IMR-90 (cell line): Measurements from ENCODE around the gene MLST8. TPM values are rescaled to one million over a fixed set of nuclear protein-coding genes. Genes with fewer than 3 reads are reported as not detected.

ENCODE experiments used
- ATAC-seq: fragments of 200-7000 bp; cut with Tn5 transposase; 2 replicates; pipeline ENCODE4 v1.9.1; 2020; ENCODE audit warnings: low read depth, mild to moderate bottlenecking, moderate library complexity
- BruUV-seq: library from RNA; stranded (reverse); fragments of 400-500 nt; replicated peaks from 2 replicates; lab custom pipeline; 2021; lab: Mats Ljungman, UMichigan
- CTCF ChIA-PET: fragments of 300-600 bp; formaldehyde crosslinking; extraction: SDS; loops from one replicate; lab custom pipeline; 2021; ENCODE audit warnings: antibody characterized with exemption; lab: Yijun Ruan, JAX
- POLR2A ChIA-PET: fragments of 300-600 bp; sonication (Branson Sonifier 250); formaldehyde crosslinking; loops from one replicate; lab custom pipeline; 2022; ENCODE audit warnings: antibody characterized with exemption; ENCODE audit not compliant: unreplicated experiment; lab: Charles Lee
- DNase-seq: peaks from one replicate; pipeline ENCODE4 v3.0.0; 2013
- H2AFZ ChIP-seq: replicated peaks from 2 replicates; pipeline ENCODE3; 2013; ENCODE audit warnings: low read length, mild to moderate bottlenecking; ENCODE audit not compliant: poor library complexity
- H2AK5ac ChIP-seq: 2 replicates; pipeline ENCODE4 v1.6.1; 2013; ENCODE audit warnings: low read depth, low read length, inconsistent platforms
- H2AK9ac ChIP-seq: replicated peaks from 2 replicates; pipeline ENCODE3; 2013; ENCODE audit warnings: mild to moderate bottlenecking, low read depth, low read length, moderate library complexity; ENCODE audit not compliant: poor library complexity
- H2BK120ac ChIP-seq: 2 replicates; pipeline ENCODE4 v1.6.1; 2013; ENCODE audit warnings: low read depth, low read length, inconsistent platforms
- H2BK15ac ChIP-seq: 3 replicates; pipeline ENCODE4 v1.6.1; 2013; ENCODE audit warnings: low read depth, low read length, inconsistent platforms
- H2BK20ac ChIP-seq: 2 replicates; pipeline ENCODE4 v1.6.1; 2013; ENCODE audit warnings: low read depth, mild to moderate bottlenecking, inconsistent platforms, low read length, moderate library complexity
- H2BK5ac ChIP-seq: 2 replicates; pipeline ENCODE4 v1.6.1; 2013; ENCODE audit warnings: mild to moderate bottlenecking, low read depth, low read length, inconsistent platforms; ENCODE audit not compliant: poor library complexity, severe bottlenecking
- H3K14ac ChIP-seq: replicated peaks from 2 replicates; pipeline ENCODE4 v1.6.1; 2013; ENCODE audit warnings: low read depth, low read length, inconsistent platforms
- H3K18ac ChIP-seq: 2 replicates; pipeline ENCODE4 v1.6.1; 2013; ENCODE audit warnings: low read depth, low read length, control low read depth
- H3K23ac ChIP-seq: 2 replicates; pipeline ENCODE4 v1.6.1; 2013; ENCODE audit warnings: low read depth, low read length, inconsistent platforms
- H3K27ac ChIP-seq: 2 replicates; pipeline ENCODE4 v1.5.1; 2013; ENCODE audit warnings: mild to moderate bottlenecking, control low read depth, low read length; ENCODE audit not compliant: insufficient read depth
- H3K27me3 ChIP-seq: 2 replicates; pipeline ENCODE4 v1.6.1; 2013; ENCODE audit warnings: low read length; ENCODE audit not compliant: control insufficient read depth, insufficient read depth
- H3K36me3 ChIP-seq: 2 replicates; pipeline ENCODE4 v1.6.1; 2013; ENCODE audit warnings: low read length, mixed read lengths; ENCODE audit not compliant: control insufficient read depth, insufficient read depth
- H3K4ac ChIP-seq: 2 replicates; pipeline ENCODE4 v1.6.1; 2013; ENCODE audit warnings: low read depth, low read length, inconsistent platforms
- H3K4me1 ChIP-seq: 2 replicates; pipeline ENCODE4 v1.6.1; 2013; ENCODE audit warnings: low read length, mixed read lengths; ENCODE audit not compliant: control insufficient read depth, insufficient read depth
- H3K4me2 ChIP-seq: 2 replicates; pipeline ENCODE4 v1.6.1; 2013; ENCODE audit warnings: low read depth, mild to moderate bottlenecking, control low read depth, low read length, moderate library complexity
- H3K4me3 ChIP-seq: 2 replicates; pipeline ENCODE4 v1.5.1; 2013; ENCODE audit warnings: low read depth, mild to moderate bottlenecking, control low read depth, low read length, moderate library complexity; ENCODE audit not compliant: insufficient read depth
- H3K56ac ChIP-seq: 2 replicates; pipeline ENCODE4 v1.6.1; 2013; ENCODE audit warnings: low read length, inconsistent platforms; ENCODE audit not compliant: insufficient read depth; ENCODE audit errors: extremely low read depth
- H3K79me1 ChIP-seq, 2 experiments: 2 replicates each; pipeline ENCODE4 v1.6.1; 2013; ENCODE audit warnings: low read length in 2 of 2, inconsistent platforms in 1 of 2, low read depth in 1 of 2
- H3K9ac ChIP-seq: 2 replicates; pipeline ENCODE4 v1.6.1; 2013; ENCODE audit warnings: low read depth, low read length, control low read depth
- H3K9me1 ChIP-seq: 2 replicates; pipeline ENCODE4 v1.6.1; 2013; ENCODE audit warnings: low read length, inconsistent platforms; ENCODE audit not compliant: insufficient read depth
- H3K9me3 ChIP-seq: 2 replicates; pipeline ENCODE4 v1.6.1; 2013; ENCODE audit warnings: low read length; ENCODE audit not compliant: control insufficient read depth, insufficient read depth
- H4K20me1 ChIP-seq: 2 replicates; pipeline ENCODE4 v1.6.1; 2013; ENCODE audit warnings: low read length, inconsistent platforms; ENCODE audit not compliant: insufficient read depth
- H4K5ac ChIP-seq: 2 replicates; pipeline ENCODE4 v1.6.1; 2013; ENCODE audit warnings: mild to moderate bottlenecking, low read depth, low read length, control low read depth
- H4K8ac ChIP-seq, 2 experiments: 2 replicates each; pipeline ENCODE4 v1.6.1; 2013; ENCODE audit warnings: low read depth in 2 of 2, low read length in 2 of 2, control low read depth in 1 of 2, inconsistent platforms in 1 of 2
- H4K91ac ChIP-seq: 2 replicates; pipeline ENCODE4 v1.6.1; 2013; ENCODE audit warnings: low read depth, low read length, inconsistent platforms; ENCODE audit not compliant: insufficient read depth
- CEBPB ChIP-seq: IDR thresholded peaks from 2 replicates; pipeline ENCODE4 v1.6.1; 2012; ENCODE audit warnings: low read depth, low read length, improper control_type of control experiment
- CHD1 ChIP-seq: IDR thresholded peaks from 2 replicates; pipeline ENCODE4 v1.6.1; 2012; ENCODE audit warnings: low read depth, low read length, improper control_type of control experiment
- CTCF ChIP-seq: conservative IDR thresholded peaks from 2 replicates; pipeline ENCODE4 v1.5.1; 2012; ENCODE audit warnings: mild to moderate bottlenecking, low read depth, low read length, improper control_type of control experiment
- FOS ChIP-seq: fragments of 150-350 bp; IDR thresholded peaks from 2 replicates; pipeline ENCODE4 v1.6.1; 2016; ENCODE audit warnings: low read depth, low read length
- MAZ ChIP-seq: IDR thresholded peaks from 2 replicates; pipeline ENCODE4 v1.6.1; 2012; ENCODE audit warnings: low read depth, mild to moderate bottlenecking, low read length, improper control_type of control experiment, moderate library complexity, borderline replicate concordance
- MXI1 ChIP-seq: IDR thresholded peaks from 2 replicates; pipeline ENCODE4 v1.6.1; 2012; ENCODE audit warnings: low read depth, mild to moderate bottlenecking, low read length, moderate library complexity, borderline replicate concordance
- NFE2L2 ChIP-seq: fragments of 150-350 bp; IDR thresholded peaks from 2 replicates; pipeline ENCODE4 v1.6.1; 2016; ENCODE audit warnings: low read depth, mild to moderate bottlenecking, low read length
- POLR2A ChIP-seq: IDR thresholded peaks from 2 replicates; pipeline ENCODE4 v1.6.1; 2012; ENCODE audit warnings: mild to moderate bottlenecking, low read depth, low read length
- RCOR1 ChIP-seq: IDR thresholded peaks from 2 replicates; pipeline ENCODE4 v1.6.1; 2012; ENCODE audit warnings: mild to moderate bottlenecking, low read length, improper control_type of control experiment; ENCODE audit not compliant: insufficient replicate concordance
- SMC3 ChIP-seq: fragments of 150-350 bp; IDR thresholded peaks from 2 replicates; pipeline ENCODE4 v1.6.1; 2016; ENCODE audit warnings: low read depth, mild to moderate bottlenecking, antibody characterized with exemption, low read length, moderate library complexity
- whole genome bisulfite sequencing, 2 experiments: methylation state at CpG; one replicate each; pipeline versions ENCODE4 v1.1.5 to v1.1.7; 2013; ENCODE audit warnings: missing lambda C conversion rate in 2 of 2; ENCODE audit not compliant: insufficient read length in 1 of 2; ENCODE audit errors: extremely low coverage in 2 of 2; 5-methylcytosine and 5-hydroxymethylcytosine counted together
- dilution Hi-C: fragments of 300-500 bp; cut with HindIII; formaldehyde crosslinking; loops from one replicate; pipeline ENCODE4 v1.14.3; 2018; ENCODE audit warnings: low sequenced_read_pairs; ENCODE audit not compliant: unreplicated experiment
- in situ Hi-C: fragments of 300-500 bp; cut with MboI; formaldehyde crosslinking; loops from 3 replicates; pipeline ENCODE4 v1.14.3; 2019; ENCODE audit warnings: low sequenced_read_pairs, inconsistent platforms, mixed read lengths
- intact Hi-C: fragments of 100-400 bp; cut with micrococcal nuclease; formaldehyde crosslinking; loops from 2 replicates; pipeline ENCODE4 v1.10.0; 2022
- polyA plus RNA-seq, 3 experiments: library from polyadenylated mRNA; depleted of rRNA; stranded (reverse); fragments of >200 nt; gene quantifications; 2 replicates each; pipeline ENCODE4 v1.2.3, GENCODE V29; 2012; ENCODE audit warnings: low replicate concordance in 1 of 3
- total RNA-seq: library from RNA; depleted of rRNA; stranded (reverse); fragments of >200 nt; gene quantifications from 2 replicates; pipeline ENCODE4 v1.2.3, GENCODE V29; 2012
- TF ChIP-seq, protein P1 (sequence below): fragments of 150-350 bp; IDR thresholded peaks from 2 replicates; pipeline ENCODE4 v1.6.1; 2016; ENCODE audit warnings: low read depth, mild to moderate bottlenecking, low read length, moderate library complexity, borderline replicate concordance
- TF ChIP-seq, protein P2 (sequence below): fragments of 150-350 bp; IDR thresholded peaks from 2 replicates; pipeline ENCODE4 v1.6.1; 2017; ENCODE audit warnings: mild to moderate bottlenecking, antibody characterized with exemption, low read length, low read depth

The MLST8 gene
- total and polyA plus RNA-seq, 2 of the 4 experiments (the other 2 are of a cell fraction) = 34.4 to 93.7 TPM

DNA sequence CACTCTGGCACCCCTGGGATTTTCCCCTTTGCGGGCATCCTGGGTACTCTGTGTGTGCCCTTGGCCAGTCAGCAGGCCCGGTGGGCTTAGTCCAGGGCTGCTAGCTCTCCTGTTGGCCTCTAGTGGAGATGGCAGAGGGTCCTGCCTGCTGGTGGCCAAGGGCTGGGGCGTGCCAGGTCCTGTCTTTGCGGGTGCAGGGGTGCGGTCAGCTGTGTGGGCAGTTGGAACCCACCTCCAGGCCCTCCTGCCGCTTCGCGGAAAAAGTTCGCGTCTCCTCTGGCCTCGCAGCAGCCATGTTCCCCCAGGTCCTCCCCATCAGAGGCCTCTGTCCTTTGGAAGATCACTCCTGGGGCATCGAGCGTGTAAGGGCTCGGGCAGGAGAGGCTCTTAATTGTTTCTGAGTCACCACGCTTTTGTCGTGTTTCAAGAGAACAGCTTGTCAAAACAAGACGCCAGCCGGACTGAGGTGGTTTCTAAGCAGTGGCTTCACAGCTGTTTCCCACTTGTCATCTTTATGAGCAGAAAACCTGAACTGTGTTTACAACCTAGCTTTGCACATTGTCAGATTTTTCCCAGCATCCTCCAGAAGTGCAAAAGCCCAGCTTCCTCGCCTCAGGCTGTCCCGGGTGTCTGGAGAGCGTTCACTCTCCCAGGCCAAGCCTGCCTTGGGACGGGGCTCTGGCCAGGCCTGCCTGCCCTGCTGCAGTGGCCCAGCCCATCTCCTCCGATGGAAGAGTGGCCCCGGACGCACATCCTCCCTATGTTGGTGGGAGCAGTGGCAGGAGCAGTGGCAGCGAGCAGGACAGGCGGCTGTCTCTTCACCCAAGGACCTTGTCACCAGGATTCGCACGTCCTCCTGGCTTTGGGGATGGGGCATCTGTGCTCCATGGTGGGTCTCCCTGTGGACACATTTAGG, 26.0 kb downstream of the MLST8 start:
- H3K36me3 ChIP-seq = peaks cover 60% of the 10 kb centered on the region
- H3K4me1 ChIP-seq = peaks cover 4% of the 10 kb centered on the region
- no peak overlapping the region for H2AFZ ChIP-seq
- no peak for ATAC-seq
- H3K27ac ChIP-seq = no peak overlapping the region
- WGBS, 2 experiments = 82% methylated on average over 16 of the region's 29 CpGs; no CpG with 5 or more reads in 1 of the 2 experiments
- no peak overlapping the region for H4K8ac ChIP-seq
- TF ChIP-seq SMC3 = no peak
- no peak for TF ChIP-seq CHD1
- TF ChIP-seq RCOR1 = no peak
- no peak for TF ChIP-seq NFE2L2
- TF ChIP-seq, protein P1, sequence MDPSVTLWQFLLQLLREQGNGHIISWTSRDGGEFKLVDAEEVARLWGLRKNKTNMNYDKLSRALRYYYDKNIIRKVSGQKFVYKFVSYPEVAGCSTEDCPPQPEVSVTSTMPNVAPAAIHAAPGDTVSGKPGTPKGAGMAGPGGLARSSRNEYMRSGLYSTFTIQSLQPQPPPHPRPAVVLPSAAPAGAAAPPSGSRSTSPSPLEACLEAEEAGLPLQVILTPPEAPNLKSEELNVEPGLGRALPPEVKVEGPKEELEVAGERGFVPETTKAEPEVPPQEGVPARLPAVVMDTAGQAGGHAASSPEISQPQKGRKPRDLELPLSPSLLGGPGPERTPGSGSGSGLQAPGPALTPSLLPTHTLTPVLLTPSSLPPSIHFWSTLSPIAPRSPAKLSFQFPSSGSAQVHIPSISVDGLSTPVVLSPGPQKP = no peak
- TF ChIP-seq, protein P2, sequence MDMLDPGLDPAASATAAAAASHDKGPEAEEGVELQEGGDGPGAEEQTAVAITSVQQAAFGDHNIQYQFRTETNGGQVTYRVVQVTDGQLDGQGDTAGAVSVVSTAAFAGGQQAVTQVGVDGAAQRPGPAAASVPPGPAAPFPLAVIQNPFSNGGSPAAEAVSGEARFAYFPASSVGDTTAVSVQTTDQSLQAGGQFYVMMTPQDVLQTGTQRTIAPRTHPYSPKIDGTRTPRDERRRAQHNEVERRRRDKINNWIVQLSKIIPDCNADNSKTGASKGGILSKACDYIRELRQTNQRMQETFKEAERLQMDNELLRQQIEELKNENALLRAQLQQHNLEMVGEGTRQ = no peak
- no peak for TF ChIP-seq MXI1
- TF ChIP-seq POLR2A = no peak
- no peak for TF ChIP-seq MAZ
- no peak for TF ChIP-seq FOS
- TF ChIP-seq CEBPB = no peak
- TF ChIP-seq CTCF = no peak
- ChIA-PET POLR2A (no interaction called here), CTCF (no interaction called here)
- DNase-seq = no peak
- H3K27me3 ChIP-seq = peaks cover under 1% of the 10 kb centered on the region; the same call in 1 of the 2 replicates
- no peak overlapping the region for H3K4me3 ChIP-seq
- dilution Hi-C loops (no loop called here), intact Hi-C loops (no loop called here), in situ Hi-C loops (no loop called here)
- H2BK120ac ChIP-seq = no peak overlapping the region
- H2AK5ac ChIP-seq = no peak overlapping the region
- H4K91ac ChIP-seq = no peak overlapping the region
- H3K79me1 ChIP-seq = peaks cover 2 to 25% of the 10 kb centered on the region in 2 experiments; a peak in 3 of 4 replicates
- H3K18ac ChIP-seq = no peak overlapping the region
- H3K14ac ChIP-seq = no peak overlapping the region
- H2BK20ac ChIP-seq = no peak overlapping the region
- H3K23ac ChIP-seq = no peak overlapping the region
- BruUV-seq = no TSS peak
- peaks cover 6% of the 10 kb centered on the region; the same call in 1 of the 2 replicates for H3K9me1 ChIP-seq
- no peak overlapping the region for H3K4me2 ChIP-seq
- no peak overlapping the region for H2BK5ac ChIP-seq
- H3K56ac ChIP-seq = no peak overlapping the region
- H2BK15ac ChIP-seq = no peak overlapping the region
- no peak overlapping the region for H3K4ac ChIP-seq
- H3K9me3 ChIP-seq = no peaks in the 10 kb centered on the region
- no peak overlapping the region for H4K5ac ChIP-seq
- peaks cover 24% of the 10 kb centered on the region for H4K20me1 ChIP-seq
- H3K9ac ChIP-seq = no peak overlapping the region
- no peak overlapping the region for H2AK9ac ChIP-seq
